H9 (cell line): ENCODE measurements around the gene RBMS3. TPM values are rescaled to one million over a fixed set of nuclear protein-coding genes. Genes with fewer than 3 reads are reported as not detected.

Source experiments
- DNase-seq: peaks from one replicate; pipeline ENCODE4 v3.0.0-alpha.2; 2017
- H2AFZ ChIP-seq: one replicate; pipeline ENCODE4 v1.6.1; 2013; ENCODE audit warnings: mild to moderate bottlenecking, low read length, control low read depth, moderate library complexity
- H2AK5ac ChIP-seq: 2 replicates; pipeline ENCODE4 v1.6.1; 2013; ENCODE audit warnings: low read length, control low read depth, mixed read lengths; ENCODE audit not compliant: insufficient read length
- H2BK120ac ChIP-seq: one replicate; pipeline ENCODE4 v1.6.1; 2013; ENCODE audit warnings: low read depth, mild to moderate bottlenecking, low read length, control low read depth, inconsistent platforms; ENCODE audit not compliant: poor library complexity, severe bottlenecking
- H2BK12ac ChIP-seq: 2 replicates; pipeline ENCODE4 v1.6.1; 2013; ENCODE audit warnings: low read length, control low read depth, mixed read lengths, low read depth; ENCODE audit not compliant: insufficient read length
- H2BK15ac ChIP-seq: 2 replicates; pipeline ENCODE4 v1.6.1; 2013; ENCODE audit warnings: low read depth, low read length, control low read depth
- H2BK20ac ChIP-seq: one replicate; pipeline ENCODE4 v1.6.1; 2013; ENCODE audit warnings: low read depth, mild to moderate bottlenecking, low read length, control low read depth, inconsistent platforms; ENCODE audit not compliant: poor library complexity, severe bottlenecking
- H2BK5ac ChIP-seq: 2 replicates; pipeline ENCODE4 v1.6.1; 2013; ENCODE audit warnings: low read length, control low read depth, mixed read lengths; ENCODE audit not compliant: insufficient read length
- H3K14ac ChIP-seq: 2 replicates; pipeline ENCODE4 v1.6.1; 2013; ENCODE audit warnings: low read length, control low read depth; ENCODE audit not compliant: insufficient read depth
- H3K18ac ChIP-seq: 2 replicates; pipeline ENCODE4 v1.6.1; 2013; ENCODE audit warnings: low read depth, mild to moderate bottlenecking, mixed read lengths, low read length, control low read depth; ENCODE audit not compliant: insufficient read length
- H3K23ac ChIP-seq: 2 replicates; pipeline ENCODE4 v1.6.1; 2013; ENCODE audit warnings: low read length, control low read depth, mixed read lengths, low read depth; ENCODE audit not compliant: insufficient read length
- H3K23me2 ChIP-seq: 2 replicates; pipeline ENCODE4 v1.6.1; 2013; ENCODE audit warnings: low read depth, mild to moderate bottlenecking, mixed read lengths, low read length, control low read depth; ENCODE audit not compliant: insufficient read length, poor library complexity, severe bottlenecking
- H3K27ac ChIP-seq: 2 replicates; pipeline ENCODE4 v1.5.1; 2013; ENCODE audit warnings: low read length, control low read depth, mixed read lengths, low read depth; ENCODE audit not compliant: insufficient read length
- H3K27me3 ChIP-seq: 2 replicates; pipeline ENCODE4 v1.6.1; 2013; ENCODE audit warnings: low read length, control low read depth, inconsistent platforms; ENCODE audit not compliant: insufficient read depth
- H3K4ac ChIP-seq: 2 replicates; pipeline ENCODE4 v1.6.1; 2013; ENCODE audit warnings: low read depth, mild to moderate bottlenecking, control low read depth, inconsistent platforms, low read length, moderate library complexity
- H3K4me1 ChIP-seq: 2 replicates; pipeline ENCODE4 v1.6.1; 2013; ENCODE audit warnings: low read length, control low read depth, inconsistent platforms; ENCODE audit not compliant: insufficient read depth
- H3K4me2 ChIP-seq: 2 replicates; pipeline ENCODE4 v1.6.1; 2013; ENCODE audit warnings: low read length, control low read depth, mixed read lengths; ENCODE audit not compliant: insufficient read length, insufficient read depth
- H3K56ac ChIP-seq: 2 replicates; pipeline ENCODE4 v1.6.1; 2013; ENCODE audit warnings: low read depth, mild to moderate bottlenecking, mixed read lengths, low read length, control low read depth; ENCODE audit not compliant: insufficient read length
- H3K79me1 ChIP-seq: 2 replicates; pipeline ENCODE4 v1.6.1; 2013; ENCODE audit warnings: low read depth, mild to moderate bottlenecking, moderate library complexity, low read length, control low read depth, inconsistent platforms; ENCODE audit not compliant: insufficient read depth, poor library complexity, severe bottlenecking
- H3K79me2 ChIP-seq: 2 replicates; pipeline ENCODE4 v1.6.1; 2013; ENCODE audit warnings: low read length, control low read depth, inconsistent platforms; ENCODE audit not compliant: insufficient read depth
- H3K9ac ChIP-seq: 2 replicates; pipeline ENCODE4 v1.6.1; 2013; ENCODE audit warnings: low read length, control low read depth, mixed read lengths; ENCODE audit not compliant: insufficient read length; ENCODE audit errors: extremely low read depth
- H3K9me3 ChIP-seq: one replicate; pipeline ENCODE4 v1.6.1; 2013; ENCODE audit warnings: low read depth, low read length, inconsistent platforms; ENCODE audit not compliant: control insufficient read depth
- H3T11ph ChIP-seq: one replicate; pipeline ENCODE4 v1.6.1; 2013; ENCODE audit warnings: mild to moderate bottlenecking, low read length, control low read depth, inconsistent platforms
- H4K20me1 ChIP-seq: one replicate; pipeline ENCODE4 v1.6.1; 2013; ENCODE audit not compliant: control insufficient read depth, insufficient read length, insufficient read depth
- H4K5ac ChIP-seq: 2 replicates; pipeline ENCODE4 v1.6.1; 2013; ENCODE audit warnings: low read depth, mild to moderate bottlenecking, mixed read lengths, low read length, control low read depth; ENCODE audit not compliant: insufficient read length
- H4K8ac ChIP-seq: replicated peaks from 2 replicates; pipeline ENCODE4 v1.6.1; 2013; ENCODE audit warnings: low read length, control low read depth, mixed read lengths, low read depth; ENCODE audit not compliant: insufficient read length
- H4K91ac ChIP-seq: 2 replicates; pipeline ENCODE4 v1.6.1; 2013; ENCODE audit warnings: low read depth, mild to moderate bottlenecking, moderate library complexity, mixed read lengths, low read length, control low read depth; ENCODE audit not compliant: insufficient read length
- H3K27ac Mint-ChIP-seq, 3 experiments: 2 replicates in 2 of 3; 3 replicates in 1 of 3; pipeline ENCODE4 v1.8.0; 2020 to 2021; ENCODE audit warnings: mixed read lengths in 3 of 3, mild to moderate bottlenecking in 1 of 3, moderate library complexity in 1 of 3
- H3K27me3 Mint-ChIP-seq: 2 replicates; pipeline ENCODE4 v1.8.0; 2021; ENCODE audit warnings: low read depth, mild to moderate bottlenecking, moderate library complexity, mixed read lengths
- H3K36me3 Mint-ChIP-seq, 3 experiments: 2 replicates in 2 of 3; 3 replicates in 1 of 3; pipeline ENCODE4 v1.8.0; 2020 to 2021; ENCODE audit warnings: low read depth in 3 of 3, mixed read lengths in 3 of 3; ENCODE audit not compliant: insufficient read depth in 1 of 3
- H3K4me1 Mint-ChIP-seq, 2 experiments: 2 replicates each; pipeline ENCODE4 v1.8.0; 2020; ENCODE audit warnings: mixed read lengths in 2 of 2
- H3K4me3 Mint-ChIP-seq, 2 experiments: 2 replicates in 1 of 2; 3 replicates in 1 of 2; pipeline ENCODE4 v1.8.0; 2020 to 2021; ENCODE audit warnings: mild to moderate bottlenecking in 2 of 2, mixed read lengths in 2 of 2, moderate library complexity in 1 of 2
- H3K9me3 Mint-ChIP-seq, 2 experiments: 2 replicates in 1 of 2; 3 replicates in 1 of 2; pipeline ENCODE4 v1.8.0; 2020; ENCODE audit warnings: mild to moderate bottlenecking in 2 of 2, mixed read lengths in 2 of 2, moderate library complexity in 1 of 2
- CTCF ChIP-seq: fragments of 200-600 bp; sonication (generic); conservative IDR thresholded peaks from 3 replicates; pipeline ENCODE4 v1.8.0; 2021; ENCODE audit warnings: antibody characterized with exemption, mild to moderate bottlenecking
- WGBS: extraction: QIAGEN DNeasy Blood & Tissue Kit; methylation state at CpG from one replicate; pipeline ENCODE4 v1.1.7; 2013; ENCODE audit warnings: missing lambda C conversion rate, low lambda C conversion rate, mixed read lengths; ENCODE audit not compliant: insufficient read length; ENCODE audit errors: extremely low coverage; 5-methylcytosine and 5-hydroxymethylcytosine counted together
- total RNA-seq: library from RNA; stranded (reverse); gene quantifications from 2 replicates; pipeline ENCODE4 v1.2.1, GENCODE V29; 2021

RBMS3 gene
- total RNA-seq, 1 experiment from 2014 or later, result 8.1 TPM

- H4K91ac ChIP-seq, result no peak overlapping the region
- H3K9me3 ChIP-seq, result no peaks in the 10 kb centered on the region
- H3K4me3 Mint-ChIP-seq, result no peak overlapping the region
- no CpG with 5 or more reads among the region's 2 CpGs for WGBS
- no peak overlapping the region for H3T11ph ChIP-seq
- H3K4me1 Mint-ChIP-seq, result peaks cover 5 to 21% of the 10 kb centered on the region in 2 experiments
- no peak overlapping the region for H2BK15ac ChIP-seq
- no peak overlapping the region for H3K4me2 ChIP-seq
- no peaks in the 10 kb centered on the region for H3K79me1 ChIP-seq
- H4K5ac ChIP-seq, result no peak overlapping the region
- no peak overlapping the region for H3K4ac ChIP-seq
- H2AFZ ChIP-seq, result no peak overlapping the region
- no peak overlapping the region for H3K27ac ChIP-seq
- peaks cover 0 to 2% (median 2%) of the 10 kb centered on the region in 3 experiments; a peak in 2 of 7 replicates for H3K36me3 Mint-ChIP-seq
- no peak overlapping the region for H3K23ac ChIP-seq
- H3K14ac ChIP-seq, result no peak overlapping the region
- no peaks in the 10 kb centered on the region for H3K27me3 ChIP-seq
- H3K23me2 ChIP-seq, result no peaks in the 10 kb centered on the region
- no peak for DNase-seq
- H3K27ac Mint-ChIP-seq, result 0 out of 7 replicates have a peak overlapping the region, but pooled peaks of 1 of the 3 experiments have one; percentile 20
- no peak overlapping the region for H3K56ac ChIP-seq
- peaks cover 0 to 2% of the 10 kb centered on the region in 2 experiments; a peak in 3 of 5 replicates for H3K9me3 Mint-ChIP-seq
- H3K27me3 Mint-ChIP-seq, result no peaks in the 10 kb centered on the region
- no peak overlapping the region for H2BK5ac ChIP-seq
- no peak for TF ChIP-seq CTCF
- no peak overlapping the region for H2BK20ac ChIP-seq
- H2BK120ac ChIP-seq, result no peak overlapping the region
- H3K18ac ChIP-seq, result no peak overlapping the region
- peaks cover 4% of the 10 kb centered on the region; the same call in 1 of the 2 replicates for H3K4me1 ChIP-seq
- H3K9ac ChIP-seq, result no peak overlapping the region
- H4K20me1 ChIP-seq, result no peaks in the 10 kb centered on the region
- H2BK12ac ChIP-seq, result no peak overlapping the region
- no peaks in the 10 kb centered on the region for H3K79me2 ChIP-seq
- H4K8ac ChIP-seq, result no peak overlapping the region
- H2AK5ac ChIP-seq, result no peak overlapping the region
Measured at GRCh38 chr3:29555590-29555989, 274.7 kb downstream of the RBMS3 start.
